Measurements from ENCODE around the gene ARMS2. TPM values are rescaled to one million over a fixed set of nuclear protein-coding genes. Genes with fewer than 3 reads are reported as not detected.

Gene ARMS2
- total and polyA plus RNA-seq, 2 donors (not counting 1 experiment from before 2014, with no cell fraction given): not detected

GRCh38 chr10:122463466-122464249, 9.2 kb downstream of the ARMS2 start:
- H3K9ac ChIP-seq (ENCODE audit: insufficient read depth, low read length): no peak overlapping the region
- peak overlapping the region; percentile 51 to 89 (median 76) for H3K4me3 ChIP-seq (replicated peaks in 1 of 4; ENCODE audit: control extremely low read depth in 1 of 4, insufficient read depth in 1 of 4, low read depth in 3 of 4, low read length in 4 of 4)
- no peak for TF ChIP-seq CTCF (conservative IDR thresholded peaks at IDR 0.05 in 1 of 2, IDR thresholded peaks at IDR 0.05 in 1 of 2; ENCODE audit: low read depth in 1 of 2, low read length in 2 of 2)
- no peak for TF ChIP-seq EZH2 (IDR thresholded peaks at IDR 0.05; ENCODE audit: low read length, missing control alignments)
- peak in 1 of 2 donors; percentile 44 for DNase-seq (ENCODE audit: low read depth in 2 of 2)
- no peaks in the 10 kb centered on the region for H3K9me3 ChIP-seq (ENCODE audit: control insufficient read depth, insufficient read depth, low read depth, low read length)
- H3K27me3 ChIP-seq (ENCODE audit: control insufficient read depth, insufficient read depth, low read length): no peaks in the 10 kb centered on the region
- H3K36me3 ChIP-seq (ENCODE audit: control insufficient read depth, insufficient read depth, low read length): no peaks in the 10 kb centered on the region
- H2AFZ ChIP-seq (ENCODE audit: low read length): no peak overlapping the region
- peak overlapping the region; percentile 98 for H3K4me2 ChIP-seq (ENCODE audit: extremely low read depth, insufficient read depth, low read length)
- H3K79me2 ChIP-seq (ENCODE audit: control insufficient read depth, insufficient read depth, low read length): peaks cover 15% of the 10 kb centered on the region
- H3K27ac ChIP-seq (ENCODE audit: insufficient read depth, low read length): no peak overlapping the region
- H4K20me1 ChIP-seq (ENCODE audit: control insufficient read depth, extremely low read depth, insufficient read depth, low read length): no peaks in the 10 kb centered on the region
- peaks cover 9% of the 10 kb centered on the region for H3K4me1 ChIP-seq (ENCODE audit: control insufficient read depth, extremely low read depth, insufficient read depth, low read length)

GRCh38 chr10:122464250-122464510, 9.7 kb downstream of the ARMS2 start:
- H3K79me2 ChIP-seq (ENCODE audit: control insufficient read depth, insufficient read depth, low read length): peaks cover 15% of the 10 kb centered on the region
- no peaks in the 10 kb centered on the region for H3K27me3 ChIP-seq (ENCODE audit: control insufficient read depth, insufficient read depth, low read length)
- peak overlapping the region in 2 of 4 experiments; percentile 70 to 89 for H3K4me3 ChIP-seq (replicated peaks in 1 of 4; ENCODE audit: control extremely low read depth in 1 of 4, insufficient read depth in 1 of 4, low read depth in 3 of 4, low read length in 4 of 4)
- no peak for DNase-seq (ENCODE audit: low read depth in 2 of 2)
- H3K9ac ChIP-seq (ENCODE audit: insufficient read depth, low read length): no peak overlapping the region
- H3K4me2 ChIP-seq (ENCODE audit: extremely low read depth, insufficient read depth, low read length): no peak overlapping the region
- no peak overlapping the region for H3K27ac ChIP-seq (ENCODE audit: insufficient read depth, low read length)
- no peaks in the 10 kb centered on the region for H4K20me1 ChIP-seq (ENCODE audit: control insufficient read depth, extremely low read depth, insufficient read depth, low read length)
- H3K4me1 ChIP-seq (ENCODE audit: control insufficient read depth, extremely low read depth, insufficient read depth, low read length): peaks cover 11% of the 10 kb centered on the region
- H3K36me3 ChIP-seq (ENCODE audit: control insufficient read depth, insufficient read depth, low read length): no peaks in the 10 kb centered on the region
- no peaks in the 10 kb centered on the region for H3K9me3 ChIP-seq (ENCODE audit: control insufficient read depth, insufficient read depth, low read depth, low read length)
- TF ChIP-seq EZH2 (IDR thresholded peaks at IDR 0.05; ENCODE audit: low read length, missing control alignments) (no peak), CTCF (conservative IDR thresholded peaks at IDR 0.05 in 1 of 2, IDR thresholded peaks at IDR 0.05 in 1 of 2; ENCODE audit: low read depth in 1 of 2, low read length in 2 of 2) (no peak)
- no peak overlapping the region for H2AFZ ChIP-seq (ENCODE audit: low read length)

- Histone ChIP-seq H3K9ac (ENCODE audit: insufficient read depth, low read length) (no peak overlapping the region), H3K4me2 (ENCODE audit: extremely low read depth, insufficient read depth, low read length) (no peak overlapping the region), H2AFZ (ENCODE audit: low read length) (no peak overlapping the region), H3K4me3 (replicated peaks in 1 of 4; ENCODE audit: control extremely low read depth in 1 of 4, insufficient read depth in 1 of 4, low read depth in 3 of 4, low read length in 4 of 4) (peak overlapping the region in 1 of 4 experiments; percentile 70), H3K27ac (ENCODE audit: insufficient read depth, low read length) (no peak overlapping the region), H3K4me1 (ENCODE audit: control insufficient read depth, extremely low read depth, insufficient read depth, low read length) (peaks cover 14% of the 10 kb centered on the region), H3K27me3 (ENCODE audit: control insufficient read depth, insufficient read depth, low read length) (no peaks in the 10 kb centered on the region), H3K9me3 (ENCODE audit: control insufficient read depth, insufficient read depth, low read depth, low read length) (no peaks in the 10 kb centered on the region), H3K36me3 (ENCODE audit: control insufficient read depth, insufficient read depth, low read length) (no peaks in the 10 kb centered on the region), H4K20me1 (ENCODE audit: control insufficient read depth, extremely low read depth, insufficient read depth, low read length) (no peaks in the 10 kb centered on the region), H3K79me2 (ENCODE audit: control insufficient read depth, insufficient read depth, low read length) (peaks cover 15% of the 10 kb centered on the region)
- no peak for TF ChIP-seq CTCF (conservative IDR thresholded peaks at IDR 0.05 in 1 of 2, IDR thresholded peaks at IDR 0.05 in 1 of 2; ENCODE audit: low read depth in 1 of 2, low read length in 2 of 2)
- no peak for TF ChIP-seq EZH2 (IDR thresholded peaks at IDR 0.05; ENCODE audit: low read length, missing control alignments)
- DNase-seq (ENCODE audit: low read depth in 2 of 2): no peak
Measured at GRCh38 chr10:122464586-122464985, 10.1 kb downstream of the ARMS2 start.
